HG03520 (cell line): Measurements from ENCODE around the gene MAST4.

Experiments used
- ATAC-seq: cut with Tn5 transposase; IDR thresholded peaks from one replicate; pipeline ENCODE4 v1.9.1; 2021; ENCODE audit warnings: mild to moderate bottlenecking, moderate library complexity; ENCODE audit not compliant: unreplicated experiment

MAST4 gene

DNA sequence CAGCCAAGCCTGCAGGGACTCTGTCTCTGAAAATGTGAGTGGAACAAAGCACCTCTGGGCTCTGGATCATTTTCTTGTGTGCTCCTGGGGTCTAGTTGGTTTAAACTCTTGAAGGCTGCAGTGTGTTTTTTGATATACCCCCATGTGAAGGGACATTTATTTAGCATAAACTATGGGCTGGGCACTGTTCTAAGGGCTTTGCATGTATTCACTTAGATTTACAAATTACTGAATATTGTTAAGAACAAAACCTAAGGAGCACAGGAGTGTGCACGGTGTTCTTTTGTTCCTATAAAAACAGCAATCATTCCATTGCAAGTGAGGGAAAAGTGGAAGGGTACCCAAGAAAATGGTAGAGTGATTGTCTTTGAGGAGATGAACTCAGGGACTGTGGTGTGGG is 620.4 kb downstream of the MAST4 start:
- ATAC-seq, result no peak
